ENCODE results near the gene THSD7A.

THSD7A gene

GRCh38 chr7:11623093-11623678, 208.8 kb downstream of the THSD7A start:
- FAIRE-seq = no peak

GRCh38 chr7:11620406-11621253, 211.4 kb downstream of the THSD7A start:
- FAIRE-seq = no peak

DNA sequence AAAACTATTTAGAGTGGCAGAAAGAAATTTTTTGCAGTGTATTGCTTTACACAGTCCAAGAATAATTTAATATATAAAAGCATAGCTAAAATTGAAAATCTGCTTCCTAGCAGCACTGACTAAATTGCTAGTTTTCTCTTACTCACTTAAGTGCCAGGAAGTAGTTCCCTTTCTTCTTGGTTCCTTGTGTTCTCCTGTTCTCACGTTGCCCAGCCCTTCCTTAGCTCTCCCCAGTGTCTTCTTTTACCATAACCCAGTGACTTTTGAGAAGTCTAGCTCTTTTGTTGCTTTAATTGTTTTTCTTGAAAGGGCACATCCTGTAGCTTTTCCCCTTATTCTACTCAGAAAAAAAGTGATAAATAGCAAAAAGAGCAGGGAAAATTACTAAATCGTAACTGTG, 215.5 kb downstream of the THSD7A start:
- FAIRE-seq = no peak

GRCh38 chr7:11615174-11615573, 216.8 kb downstream of the THSD7A start:
- no peak for FAIRE-seq

GRCh38 chr7:11613292-11613930, 218.6 kb downstream of the THSD7A start:
- no peak for FAIRE-seq

DNA sequence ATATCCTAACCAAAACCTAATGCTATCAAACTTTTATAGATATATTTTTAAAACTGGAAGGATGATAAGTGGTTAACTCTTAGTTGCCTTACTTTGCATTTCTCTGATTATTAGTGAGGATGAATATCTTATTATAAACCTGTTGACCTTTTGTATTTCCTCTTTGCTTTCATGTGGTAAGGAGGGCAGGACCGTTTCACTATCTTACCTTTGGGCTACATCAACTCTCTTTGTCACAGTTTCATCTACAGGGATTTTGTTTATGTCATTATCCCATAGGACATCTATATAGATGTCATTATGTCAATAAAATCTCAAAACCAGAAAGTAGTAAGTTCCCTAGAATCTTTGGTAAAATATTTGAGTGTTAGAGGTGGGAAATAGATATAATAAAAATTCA, 219.3 kb downstream of the THSD7A start:
- FAIRE-seq = no peak

- FAIRE-seq = no peak
Measured at GRCh38 chr7:11609096-11609670, 222.8 kb downstream of the THSD7A start.

DNA sequence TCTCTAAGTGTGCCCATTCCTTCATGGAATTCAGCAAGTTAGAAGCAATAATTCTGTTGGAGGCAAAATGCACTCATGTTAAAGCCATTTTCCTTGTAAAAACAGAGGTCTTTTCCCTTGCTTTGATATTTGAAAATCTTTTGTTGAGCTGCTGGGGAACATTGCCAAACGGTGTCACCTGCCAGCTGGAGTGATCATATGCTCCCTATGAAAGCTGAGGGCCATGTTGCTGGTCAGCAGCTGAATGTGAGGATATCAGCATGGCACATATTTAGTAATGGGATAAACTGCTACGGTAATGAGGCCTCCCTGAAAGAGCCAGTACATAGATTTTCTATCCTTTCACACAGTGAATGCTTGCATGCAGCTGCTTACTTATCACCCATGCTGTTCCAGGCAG, 224.3 kb downstream of the THSD7A start:
- FAIRE-seq = no peak

- FAIRE-seq = no peak
Measured at GRCh38 chr7:11605749-11606148, 226.2 kb downstream of the THSD7A start.

- no peak for FAIRE-seq
Measured at GRCh38 chr7:11604505-11604904, 227.5 kb downstream of the THSD7A start.

DNA sequence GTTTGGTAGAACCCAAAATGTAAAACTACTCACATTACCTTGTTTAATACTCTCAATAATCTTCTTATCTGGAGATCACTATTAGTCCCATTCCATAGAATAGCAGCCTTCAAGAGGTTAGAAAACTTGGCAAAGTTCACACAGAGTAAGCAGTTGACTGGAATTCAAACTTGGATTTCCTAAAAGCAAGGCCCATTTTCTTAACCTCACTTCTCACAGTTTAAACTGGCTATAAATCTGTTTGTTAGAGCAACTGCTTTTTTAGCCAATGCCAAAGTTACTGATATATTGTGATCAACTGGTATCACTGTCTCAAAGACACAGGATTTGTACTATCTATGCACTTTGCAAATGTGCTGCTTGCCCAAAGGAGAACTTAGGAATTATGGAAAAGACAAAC, 230.2 kb downstream of the THSD7A start:
- no peak for FAIRE-seq

GRCh38 chr7:11593322-11593721, 238.7 kb downstream of the THSD7A start:
- FAIRE-seq = no peak

- no peak for FAIRE-seq
Measured at GRCh38 chr7:11592699-11593098, 239.3 kb downstream of the THSD7A start.

DNA sequence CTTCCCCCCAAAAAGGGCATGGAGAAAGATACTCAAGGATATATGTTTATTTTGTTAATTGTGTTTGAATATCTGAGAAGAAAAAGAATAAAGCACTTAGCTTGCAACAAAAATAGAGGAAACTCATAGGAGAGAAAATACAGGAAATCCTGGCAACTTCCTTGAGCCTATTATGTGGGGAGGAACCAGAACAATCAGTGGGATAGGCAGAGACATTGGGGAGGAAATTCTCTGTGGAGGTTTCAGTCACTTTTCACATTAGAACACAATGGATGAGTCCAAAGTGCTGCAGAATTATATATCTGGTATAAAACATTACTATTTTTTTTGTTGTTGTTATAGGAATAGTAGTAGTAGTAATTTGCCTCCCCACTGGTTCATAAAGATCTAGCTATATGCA, 240.1 kb downstream of the THSD7A start:
- FAIRE-seq = no peak

DNA sequence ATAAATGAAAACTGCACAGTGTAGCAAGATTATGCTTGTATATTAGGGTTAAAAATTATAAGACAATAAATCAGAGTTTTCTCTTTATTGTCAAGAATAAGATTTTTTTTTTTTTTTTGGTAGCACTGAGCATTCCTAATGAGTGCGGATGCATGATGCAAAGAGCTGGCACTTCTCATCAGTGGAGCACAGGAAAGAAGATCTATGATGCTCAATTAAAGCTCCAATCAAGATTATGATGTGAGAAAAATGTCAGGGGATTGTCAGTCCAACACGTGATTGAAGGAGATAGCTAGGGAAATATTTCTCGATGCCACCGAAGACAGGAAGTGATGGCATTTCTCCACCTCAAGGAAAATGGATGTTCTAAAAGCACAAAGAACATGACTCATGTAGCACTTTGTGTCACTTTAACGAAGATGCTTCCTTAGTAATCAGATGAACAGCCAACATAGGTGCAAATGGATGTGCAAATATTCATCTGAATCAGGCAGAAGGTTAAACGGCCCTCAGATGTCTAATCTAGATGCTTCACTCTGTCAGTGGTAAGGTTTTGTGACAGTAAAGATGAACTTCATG, 240.9 kb downstream of the THSD7A start:
- no peak for FAIRE-seq

GRCh38 chr7:11589251-11589650, 242.7 kb downstream of the THSD7A start:
- FAIRE-seq = no peak

DNA sequence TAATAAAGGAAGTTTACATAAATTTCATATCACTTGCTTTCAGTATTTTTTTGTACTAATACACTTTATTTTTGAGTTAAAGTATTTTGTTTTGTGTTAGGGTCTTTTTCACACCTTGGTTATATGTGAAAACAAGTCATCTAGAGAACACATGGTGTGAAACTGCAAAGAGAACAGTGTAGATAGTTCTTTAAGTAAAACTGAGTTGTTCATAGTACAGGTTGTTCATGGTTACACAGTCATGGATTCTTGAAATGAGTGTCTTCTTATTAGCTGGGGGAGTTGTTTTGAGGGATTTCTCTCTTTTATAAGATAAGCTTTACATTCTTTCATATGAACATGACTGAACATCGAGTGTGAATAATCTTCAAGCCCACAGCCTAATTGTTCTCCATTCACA, 244.2 kb downstream of the THSD7A start:
- FAIRE-seq = no peak

DNA sequence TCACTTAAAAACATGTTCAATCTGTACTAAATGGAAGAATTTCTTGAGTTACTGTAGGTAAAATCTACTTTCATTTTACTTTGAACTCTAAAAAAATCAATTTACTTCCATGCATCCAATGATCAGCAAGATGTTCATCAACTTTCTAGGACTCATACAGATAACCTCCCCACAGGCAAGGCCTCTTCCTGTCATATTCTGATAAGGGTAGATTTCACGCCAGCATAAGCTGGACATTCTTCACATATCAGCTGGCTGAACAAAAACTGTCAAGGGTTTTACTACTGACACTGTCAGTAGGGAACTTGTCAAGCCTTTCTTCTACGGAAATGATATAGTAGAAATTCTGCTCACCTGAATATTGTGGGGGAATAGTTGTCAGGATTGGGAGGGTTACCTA, 244.9 kb downstream of the THSD7A start:
- no peak for FAIRE-seq

DNA sequence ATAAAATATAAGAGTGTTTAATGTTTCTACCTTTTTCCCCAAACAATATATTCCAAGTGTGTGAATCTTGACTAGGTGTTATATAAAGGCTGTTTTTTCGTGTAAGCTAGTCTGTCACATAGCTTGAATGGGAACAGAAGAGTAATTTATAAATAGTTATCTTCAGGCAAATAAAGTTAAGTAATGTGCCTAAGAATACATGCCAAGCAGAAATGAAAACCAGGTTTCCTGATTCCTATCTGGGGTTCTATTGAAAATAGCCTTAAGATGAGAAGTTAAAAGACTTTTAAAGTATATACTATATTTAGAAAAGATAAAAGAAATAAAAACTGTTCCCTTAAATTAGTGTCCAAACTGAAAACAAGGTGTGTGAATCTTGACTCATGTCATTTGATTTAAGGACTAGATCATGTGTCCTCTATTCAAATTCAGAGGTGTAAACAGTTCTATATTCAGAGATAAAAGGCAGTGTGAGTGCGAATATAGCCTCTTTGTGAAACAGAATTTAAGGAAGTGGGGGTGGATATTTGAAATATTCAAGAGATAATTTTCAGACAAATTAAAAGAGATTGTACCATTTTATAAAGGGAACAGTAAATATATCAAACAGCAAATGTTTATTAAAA, 247.5 kb downstream of the THSD7A start:
- FAIRE-seq = no peak

- FAIRE-seq = no peak
Measured at GRCh38 chr7:11579141-11579540, 252.9 kb downstream of the THSD7A start.

DNA sequence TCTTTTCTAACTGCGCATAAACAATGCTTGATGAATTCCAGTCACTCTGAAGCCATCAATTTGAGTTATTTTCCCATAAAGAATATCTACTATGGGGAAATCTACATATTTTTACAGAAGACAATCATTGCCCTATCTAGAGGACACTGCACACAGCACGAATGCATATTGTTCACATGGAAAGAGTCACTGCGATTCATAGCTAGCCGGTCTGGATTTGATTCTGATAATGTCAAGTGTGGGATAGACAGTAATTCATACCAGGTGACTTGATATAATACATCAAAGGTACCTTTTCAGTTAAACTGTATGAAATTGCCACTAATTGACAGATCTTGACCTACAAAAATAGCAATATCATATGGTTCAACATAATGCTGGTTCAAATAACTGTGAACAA, 255.7 kb downstream of the THSD7A start:
- FAIRE-seq = no peak

GRCh38 chr7:11573128-11573750, 258.8 kb downstream of the THSD7A start:
- FAIRE-seq = no peak

All from islet of Langerhans (tissue), 1 donor.